ENCODE data around the gene KCNJ12. TPM values are rescaled to one million over a fixed set of nuclear protein-coding genes. Genes with fewer than 3 reads are reported as not detected.

Gene KCNJ12
- total RNA-seq, 1 experiment from 2014 or later, result 2.3 TPM

GRCh38 chr17:21374441-21375161 is 1.6 kb upstream of the KCNJ12 start (continued):
- TF ChIP-seq ZMAT4 (CRISPR knock-in tag; IDR thresholded peaks at IDR 0.05) (no peak), ESRRA (CRISPR knock-in tag; IDR thresholded peaks at IDR 0.05; ENCODE audit: borderline replicate concordance) (no peak), CREB1 (CRISPR knock-in tag; IDR thresholded peaks at IDR 0.05) (no peak), RELA (CRISPR knock-in tag; IDR thresholded peaks at IDR 0.05; ENCODE audit: borderline replicate concordance) (no peak), SMAD3 (CRISPR knock-in tag; IDR thresholded peaks at IDR 0.05; ENCODE audit: borderline replicate concordance) (no peak), TCF7 (CRISPR knock-in tag; IDR thresholded peaks at IDR 0.05; ENCODE audit: low read depth) (no peak), E2F5 (CRISPR knock-in tag; IDR thresholded peaks at IDR 0.05) (no peak), ZNF232 (CRISPR knock-in tag; IDR thresholded peaks at IDR 0.05) (no peak), ATF2 (CRISPR knock-in tag; IDR thresholded peaks at IDR 0.05; ENCODE audit: borderline replicate concordance, low read depth) (no peak)

- POLR2A ChIA-PET, result interaction anchor here (0.9 to 1.4 kb wide), 2 partner anchors 14 to 17 kb away, joined by 3 to 4 read pairs; no protein-coding TSS in a partner anchor
- peaks cover 46% of the 10 kb centered on the region for H3K27me3 Mint-ChIP-seq (ENCODE audit: low read depth)
- no peak overlapping the region for H3K27ac Mint-ChIP-seq
- H3K4me1 Mint-ChIP-seq, result peaks cover 31% of the 10 kb centered on the region
- CTCF ChIA-PET, result interaction anchor here (1.1 to 4.3 kb wide), 3 partner anchors 82 to 136 kb away, joined by 4 to 17 read pairs (median 5); no protein-coding TSS in a partner anchor
- no peaks in the 10 kb centered on the region for H3K36me3 Mint-ChIP-seq
- DNase-seq (ENCODE audit: low spot score) (no peak), ATAC-seq (no peak)
- peak overlapping the region; percentile 63 for H3K4me3 Mint-ChIP-seq
- H3K9me3 Mint-ChIP-seq, result no peaks in the 10 kb centered on the region
- TF ChIP-seq ZNF416 (CRISPR knock-in tag; IDR thresholded peaks at IDR 0.05) (no peak), NFYB (CRISPR knock-in tag; conservative IDR thresholded peaks at IDR 0.05; ENCODE audit: low read depth) (no peak), TP53 (CRISPR knock-in tag; IDR thresholded peaks at IDR 0.05) (no peak), E2F5 (CRISPR knock-in tag; IDR thresholded peaks at IDR 0.05) (no peak), ZNF532 (CRISPR knock-in tag; IDR thresholded peaks at IDR 0.05; ENCODE audit: borderline replicate concordance) (no peak), ELF4 (CRISPR knock-in tag; IDR thresholded peaks at IDR 0.05; ENCODE audit: low read depth) (no peak), ZNF317 (CRISPR knock-in tag; IDR thresholded peaks at IDR 0.05; ENCODE audit: borderline replicate concordance, low read depth) (no peak), JUN (CRISPR knock-in tag; IDR thresholded peaks at IDR 0.05) (no peak), E2F1 (CRISPR knock-in tag; IDR thresholded peaks at IDR 0.05) (no peak), ZNF423 (CRISPR knock-in tag; IDR thresholded peaks at IDR 0.05) (no peak), RELA (CRISPR knock-in tag; IDR thresholded peaks at IDR 0.05; ENCODE audit: borderline replicate concordance) (no peak)
These were observed 996 bp upstream of the KCNJ12 start for GRCh38 chr17:21375162-21375560.
